ENCODE results near the gene MPG.
"Not testable (repeated sequence)": the region's sequence is repeated elsewhere in the genome, so short reads cannot be mapped to it uniquely, and the experiment has no call there.

DNA sequence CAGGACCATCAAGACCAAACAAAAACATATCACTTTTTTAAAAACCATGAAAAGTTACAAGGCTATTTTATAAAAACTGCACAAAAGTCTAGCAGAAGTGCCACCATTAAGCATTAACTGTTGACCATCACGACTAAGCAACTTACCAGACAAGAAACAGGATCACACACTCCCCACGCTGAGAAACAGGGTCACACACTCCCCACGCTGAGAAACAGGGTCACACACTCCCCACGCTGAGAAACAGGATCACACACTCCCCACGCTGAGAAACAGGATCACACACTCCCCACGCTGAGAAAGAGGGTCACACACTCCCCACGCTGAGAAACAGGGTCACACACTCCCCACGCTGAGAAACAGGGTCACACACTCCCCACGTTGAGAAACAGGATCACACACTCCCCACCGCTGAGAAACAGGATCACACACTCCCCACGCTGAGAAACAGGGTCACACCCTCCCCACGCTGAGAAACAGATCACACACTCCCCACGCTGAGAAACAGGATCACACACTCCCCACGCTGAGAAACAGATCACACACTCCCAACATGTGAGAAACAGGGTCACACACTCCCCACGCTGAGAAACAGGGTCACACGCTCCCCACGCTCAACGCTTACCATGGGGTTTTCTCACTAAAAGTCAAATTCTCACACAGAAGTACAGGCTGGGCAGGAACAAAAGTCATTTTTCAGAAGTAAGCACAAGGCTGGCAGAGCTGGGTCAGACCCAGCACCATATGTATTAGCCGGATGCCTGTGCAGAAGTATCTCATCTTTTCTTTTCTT is 45.7 kb downstream of the MPG start:
- not testable (repeated sequence) for TF ChIP-seq POLR2AphosphoS5, POLR2A (IDR thresholded peaks at IDR 0.05)
- TF ChIP-seq, protein P1, sequence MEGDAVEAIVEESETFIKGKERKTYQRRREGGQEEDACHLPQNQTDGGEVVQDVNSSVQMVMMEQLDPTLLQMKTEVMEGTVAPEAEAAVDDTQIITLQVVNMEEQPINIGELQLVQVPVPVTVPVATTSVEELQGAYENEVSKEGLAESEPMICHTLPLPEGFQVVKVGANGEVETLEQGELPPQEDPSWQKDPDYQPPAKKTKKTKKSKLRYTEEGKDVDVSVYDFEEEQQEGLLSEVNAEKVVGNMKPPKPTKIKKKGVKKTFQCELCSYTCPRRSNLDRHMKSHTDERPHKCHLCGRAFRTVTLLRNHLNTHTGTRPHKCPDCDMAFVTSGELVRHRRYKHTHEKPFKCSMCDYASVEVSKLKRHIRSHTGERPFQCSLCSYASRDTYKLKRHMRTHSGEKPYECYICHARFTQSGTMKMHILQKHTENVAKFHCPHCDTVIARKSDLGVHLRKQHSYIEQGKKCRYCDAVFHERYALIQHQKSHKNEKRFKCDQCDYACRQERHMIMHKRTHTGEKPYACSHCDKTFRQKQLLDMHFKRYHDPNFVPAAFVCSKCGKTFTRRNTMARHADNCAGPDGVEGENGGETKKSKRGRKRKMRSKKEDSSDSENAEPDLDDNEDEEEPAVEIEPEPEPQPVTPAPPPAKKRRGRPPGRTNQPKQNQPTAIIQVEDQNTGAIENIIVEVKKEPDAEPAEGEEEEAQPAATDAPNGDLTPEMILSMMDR (IDR thresholded peaks at IDR 0.05 in 8 of 11, conservative IDR thresholded peaks at IDR 0.05 in 3 of 11), result not testable (repeated sequence)
